Kidney (tissue), 14 donors: ENCODE results near the gene NOSIP. TPM values are rescaled to one million over a fixed set of nuclear protein-coding genes. Genes with fewer than 3 reads are reported as not detected.

Experiments used
- DNase-seq, 5 donors: peaks; one replicate each; pipeline ENCODE4 v3.0.0-alpha.2; 2013 to 2020
- FAIRE-seq: peaks from 2 replicates; lab custom pipeline; 2012; peaks lifted over from hg19 to GRCh38; lab: Jason Lieb, UNC
- H3K27ac ChIP-seq, 2 donors: one replicate each; pipeline ENCODE4 v1.7.0; 2013; ENCODE audit warnings: low read depth in 2 of 2, low read length in 2 of 2, inconsistent platforms in 1 of 2
- H3K27me3 ChIP-seq: one replicate; pipeline ENCODE4 v1.7.1; 2013; ENCODE audit warnings: low read length, inconsistent platforms; ENCODE audit not compliant: control insufficient read depth, insufficient read depth
- H3K36me3 ChIP-seq, 3 donors: one replicate each; pipeline versions ENCODE4 v1.7.0 to v1.7.1; 2013; ENCODE audit warnings: low read length in 3 of 3, control low read depth in 1 of 3, inconsistent platforms in 1 of 3; ENCODE audit not compliant: insufficient read depth in 3 of 3, control insufficient read depth in 2 of 3
- H3K4me1 ChIP-seq, 3 donors: one replicate each; pipeline versions ENCODE4 v1.7.0 to v1.7.1; 2013; ENCODE audit warnings: low read length in 3 of 3, inconsistent platforms in 1 of 3, low read depth in 1 of 3; ENCODE audit not compliant: control insufficient read depth in 2 of 3, insufficient read depth in 2 of 3
- H3K4me3 ChIP-seq, 3 donors: one replicate each; pipeline versions ENCODE4 v1.7.0 to v1.8.1; 2013; ENCODE audit warnings: low read length in 3 of 3, control low read depth in 1 of 3, inconsistent platforms in 1 of 3
- H3K9ac ChIP-seq, 3 donors: one replicate each; pipeline versions ENCODE4 v1.7.0 to v1.7.1; 2013; ENCODE audit warnings: low read length in 3 of 3, control low read depth in 1 of 3, inconsistent platforms in 1 of 3
- H3K9me3 ChIP-seq, 3 donors: one replicate each; pipeline versions ENCODE4 v1.7.0 to v1.7.1; 2013; ENCODE audit warnings: low read length in 3 of 3, control low read depth in 1 of 3, inconsistent platforms in 1 of 3; ENCODE audit not compliant: control insufficient read depth in 2 of 3, insufficient read depth in 1 of 3
- CTCF ChIP-seq: IDR thresholded peaks from 3 replicates; pipeline ENCODE4 v1.5.1; 2012; ENCODE audit warnings: mild to moderate bottlenecking, moderate library complexity, borderline replicate concordance; ENCODE audit not compliant: insufficient read depth; ENCODE audit errors: extremely low read depth
- intact Hi-C: fragments of 100-400 bp; cut with DNase I; formaldehyde crosslinking; loops from one replicate; pipeline ENCODE4 v1.11.1; 2022
- polyA plus RNA-seq: library from polyadenylated mRNA; stranded (reverse); fragments of 350-450 nt; fragmentation: Illumina TruSeq; extraction: RNeasy Lipid Tissue Mini Kit (QIAGEN cat#74804); gene quantifications from one replicate; pipeline ENCODE4 v1.2.3, GENCODE V29; 2014; ENCODE audit warnings: low read depth, low replicate concordance; ENCODE audit not compliant: insufficient read depth
- total RNA-seq: library from RNA; stranded (reverse); fragmentation: NEBNext Ultra II Directional; extraction: Animal tissue kit (Norgen Biotek cat#: 25700); gene quantifications from one replicate; pipeline ENCODE4 v1.2.1, GENCODE V29; 2021
- donor health status: control.
- donor health status: control.
- donor health status: control.
- donor health status: control.
- donor health status: control.
- donor health status: DM: yes; HTN: yes; CAD: no.
- donor health status: Normal renal cell carcinoma (clear cell type).

The NOSIP gene
- total and polyA plus RNA-seq, 2 donors from 2014 or later, result 52.8 to 122 TPM

- peaks cover 2 to 17% (median 15%) of the 10 kb centered on the region in 3 donors for H3K36me3 ChIP-seq
- FAIRE-seq (no peak), DNase-seq (no peak)
- intact Hi-C loops, result no loop called here
- no peaks in the 10 kb centered on the region for H3K9me3 ChIP-seq
- no peak overlapping the region for H3K9ac ChIP-seq
- no peaks in the 10 kb centered on the region for H3K27me3 ChIP-seq
- no peak for TF ChIP-seq CTCF
- H3K4me1 ChIP-seq, result peaks cover 0 to 2% (median 0%) of the 10 kb centered on the region in 3 donors
- H3K27ac ChIP-seq, result no peak overlapping the region
- no peak overlapping the region for H3K4me3 ChIP-seq
These were observed 26.7 kb downstream of the NOSIP start for GRCh38 chr19:49553451-49554271.

GRCh38 chr19:49552749-49553148 is 27.6 kb downstream of the NOSIP start:
- no peaks in the 10 kb centered on the region for H3K9me3 ChIP-seq
- TF ChIP-seq CTCF, result no peak
- no peak overlapping the region for H3K4me3 ChIP-seq
- H3K27me3 ChIP-seq, result no peaks in the 10 kb centered on the region
- no peak overlapping the region for H3K9ac ChIP-seq
- no peak for FAIRE-seq
- H3K27ac ChIP-seq, result no peak overlapping the region
- peaks cover 2 to 14% (median 10%) of the 10 kb centered on the region in 3 donors for H3K36me3 ChIP-seq
- DNase-seq, result no peak
- intact Hi-C loops, result no loop called here
- peaks cover 0 to 2% (median 0%) of the 10 kb centered on the region in 3 donors for H3K4me1 ChIP-seq

- Histone ChIP-seq H3K27ac (no peak overlapping the region), H3K9me3 (no peaks in the 10 kb centered on the region), H3K9ac (no peak overlapping the region), H3K4me3 (no peak overlapping the region), H3K36me3 (peaks cover 0 to 4% (median 3%) of the 10 kb centered on the region in 3 donors), H3K27me3 (no peaks in the 10 kb centered on the region), H3K4me1 (peaks cover 0 to 4% (median 0%) of the 10 kb centered on the region in 3 donors)
- no peak for TF ChIP-seq CTCF
- intact Hi-C loops, result no loop called here
- no peak for FAIRE-seq
- no peak for DNase-seq
These were observed 28.8 kb downstream of the NOSIP start for GRCh38 chr19:49551531-49551930.
